GM15510 (cell line): ENCODE data around the gene COL4A3.

Source experiments
- POLR2A ChIP-seq: IDR thresholded peaks from 3 replicates; pipeline ENCODE4 v1.6.1; 2011; ENCODE audit warnings: borderline replicate concordance; ENCODE audit not compliant: insufficient read length; ENCODE audit errors: extremely low read depth

COL4A3 gene

DNA sequence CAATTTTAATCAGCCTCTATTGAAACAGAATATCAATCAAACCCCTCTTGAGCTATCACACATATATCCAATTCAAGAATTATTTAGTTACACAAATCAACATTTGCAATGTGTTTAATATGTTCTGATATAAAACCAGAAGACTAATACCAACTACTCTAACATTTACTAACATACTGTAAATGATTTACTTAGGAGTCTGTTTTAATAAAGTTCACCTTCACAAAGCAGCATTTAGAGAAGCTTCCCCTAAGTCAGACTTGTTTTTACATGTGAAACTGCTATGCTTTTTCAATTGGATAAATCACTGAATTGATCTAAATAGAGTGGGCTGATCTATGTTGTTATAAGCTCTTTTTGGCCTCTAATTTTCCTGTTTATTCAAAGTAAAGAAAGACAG is 18.3 kb downstream of the COL4A3 start:
- TF ChIP-seq POLR2A = no peak

DNA sequence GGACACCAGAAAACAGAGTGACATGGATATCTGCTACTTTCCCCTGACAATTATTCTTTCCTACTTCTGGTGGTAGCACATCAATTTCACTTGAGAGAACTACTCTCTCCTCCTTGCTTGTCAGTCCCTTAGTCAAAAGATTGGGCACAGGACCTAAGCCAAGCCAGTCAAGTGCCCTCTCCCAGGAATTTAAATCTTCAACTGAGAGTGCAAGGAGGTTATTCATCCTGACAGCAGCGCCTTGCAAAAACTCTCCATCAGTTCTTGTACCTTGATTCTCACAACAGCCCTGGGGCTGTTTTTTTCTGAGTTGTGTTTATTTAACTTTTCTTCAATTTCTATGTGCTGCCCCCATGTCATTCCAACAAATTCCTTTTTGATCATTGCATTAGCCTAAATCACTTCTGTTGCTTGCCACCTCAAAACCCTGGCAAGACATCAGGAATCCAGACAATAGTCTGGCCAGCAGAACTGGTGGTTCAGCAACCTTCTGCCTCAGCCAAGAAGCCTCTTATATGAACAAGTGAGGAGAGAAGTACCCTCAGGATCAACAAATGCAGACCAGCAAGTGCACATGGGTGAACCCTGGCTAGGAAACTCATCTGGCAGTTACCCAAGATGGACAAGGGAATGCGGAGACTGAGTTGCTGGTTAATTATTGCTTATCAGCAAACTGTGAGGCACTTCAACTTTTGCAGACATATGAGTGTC is 19.4 kb downstream of the COL4A3 start:
- no peak for TF ChIP-seq POLR2A

DNA sequence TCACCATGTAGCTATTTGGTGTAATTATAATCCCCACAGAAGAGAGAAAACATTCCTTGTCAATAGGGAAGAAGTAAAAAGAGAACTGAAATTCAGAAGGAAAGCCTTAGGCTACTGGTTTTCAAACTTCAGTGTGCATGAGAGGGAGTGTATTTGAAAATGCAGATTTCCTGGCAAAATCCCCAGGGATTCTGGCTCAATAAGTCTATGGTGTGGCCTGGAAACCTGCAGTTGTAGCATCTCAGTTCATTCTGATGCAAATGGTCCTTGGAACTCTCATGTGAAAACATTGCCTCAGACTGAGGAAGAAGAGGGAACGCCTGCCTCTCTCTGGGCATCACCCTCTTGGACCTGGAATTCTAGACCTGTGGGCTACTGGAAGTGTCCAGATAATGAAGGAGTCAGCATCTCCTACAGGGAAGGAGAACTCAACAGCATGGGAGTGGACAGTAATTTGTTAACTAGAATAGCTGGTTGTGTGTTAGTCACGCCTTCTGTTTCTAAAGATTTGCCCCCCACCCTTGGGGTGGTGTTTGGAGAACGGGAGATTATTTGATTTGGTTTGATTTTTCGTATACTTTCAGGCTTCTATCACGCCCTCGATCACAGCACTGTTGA is 21.3 kb downstream of the COL4A3 start:
- no peak for TF ChIP-seq POLR2A

DNA sequence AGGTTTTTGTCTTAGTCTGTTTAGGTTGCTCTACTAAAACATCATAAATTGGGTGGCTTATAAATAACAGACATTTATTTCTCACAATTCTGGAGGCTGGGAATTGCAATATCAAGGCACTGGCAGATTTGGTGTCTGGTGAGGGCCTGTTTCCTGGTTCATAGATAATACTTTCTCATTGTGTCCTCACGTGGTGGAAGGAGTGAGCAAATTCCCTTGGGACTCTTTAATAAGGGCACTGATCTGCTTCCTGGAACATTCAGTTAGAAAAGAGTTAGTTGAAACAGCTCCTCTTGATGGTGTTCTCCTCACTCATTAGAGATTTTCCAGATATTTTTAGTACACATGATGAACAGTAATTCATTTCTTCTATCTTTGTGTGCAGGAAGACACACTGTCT is 22.3 kb downstream of the COL4A3 start:
- no peak for TF ChIP-seq POLR2A

DNA sequence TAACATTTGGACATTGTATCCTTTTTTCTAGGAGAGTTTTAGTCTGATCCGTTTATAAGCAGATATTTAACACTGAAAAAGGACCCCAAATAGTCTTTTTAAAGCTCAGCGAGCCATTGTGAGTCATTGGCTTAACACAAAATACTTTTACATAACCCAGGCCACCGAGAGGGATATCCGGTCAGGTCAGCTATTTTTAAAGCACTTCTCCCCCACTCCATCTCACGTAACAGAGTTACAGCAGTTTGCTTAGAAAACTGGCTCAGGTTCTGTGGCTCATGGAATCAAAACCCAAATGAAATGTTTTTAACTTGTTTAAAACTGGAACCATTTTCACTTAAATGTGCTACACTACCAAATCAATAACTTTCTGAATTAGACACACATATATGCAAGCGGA is 23.9 kb downstream of the COL4A3 start:
- TF ChIP-seq POLR2A = no peak

DNA sequence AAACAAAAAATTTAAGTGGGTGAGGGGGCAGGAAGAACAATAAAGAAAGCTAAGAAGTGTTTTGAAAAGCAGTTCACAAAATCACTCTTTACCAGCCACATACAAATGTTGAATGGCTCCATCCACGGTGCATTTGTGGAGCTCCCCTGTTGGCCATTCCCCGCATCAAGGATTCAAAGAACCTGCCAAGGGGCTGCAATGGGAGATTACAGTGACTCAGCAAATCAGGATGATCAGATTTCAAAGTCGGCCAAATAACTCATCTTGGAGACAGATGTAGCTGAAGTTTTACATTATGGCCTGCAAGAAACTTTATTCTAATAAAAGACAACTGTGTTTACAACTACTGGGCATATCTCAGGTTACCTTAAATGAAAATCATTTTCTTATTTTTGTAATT is 26.9 kb downstream of the COL4A3 start:
- no peak for TF ChIP-seq POLR2A

DNA sequence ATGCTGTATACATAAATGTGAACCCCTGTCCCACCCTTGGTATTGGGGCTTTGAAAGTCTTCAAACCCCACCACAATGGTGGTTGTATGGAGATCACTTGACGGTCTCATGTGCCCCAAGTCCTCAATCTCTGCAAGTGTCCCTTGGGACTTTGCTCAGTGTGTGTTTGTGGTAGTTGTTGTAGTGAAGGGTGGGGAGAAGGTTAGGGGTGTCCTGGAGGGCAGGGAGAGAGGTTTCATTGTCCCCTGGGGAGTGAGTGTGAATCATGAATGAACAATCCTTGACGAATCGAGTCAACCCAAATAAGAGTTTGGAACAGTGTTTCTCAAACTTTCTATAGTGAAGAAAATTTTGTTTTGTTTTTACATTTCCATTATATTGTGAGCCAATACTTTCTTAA is 28.1 kb downstream of the COL4A3 start:
- TF ChIP-seq POLR2A = no peak

DNA sequence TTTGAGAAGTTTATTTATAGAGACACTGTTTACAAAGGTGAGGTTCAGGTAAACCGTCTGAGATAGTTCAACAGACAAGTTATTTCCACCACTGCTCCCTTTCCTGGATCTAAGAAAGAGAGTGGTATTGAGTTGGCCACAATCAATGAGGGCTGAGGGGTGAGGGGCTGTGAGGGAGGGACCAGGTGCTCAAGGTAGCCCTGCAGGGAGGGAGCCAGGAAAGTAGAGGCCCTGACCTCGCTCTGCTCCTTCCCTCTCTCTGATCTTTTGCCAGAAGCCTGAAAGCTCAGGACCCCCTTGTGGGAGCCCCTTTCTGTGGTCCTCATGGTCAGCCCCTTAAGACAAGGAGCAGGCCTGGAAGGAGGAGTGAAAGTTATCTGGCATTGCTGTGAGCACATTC is 29.8 kb downstream of the COL4A3 start:
- no peak for TF ChIP-seq POLR2A

DNA sequence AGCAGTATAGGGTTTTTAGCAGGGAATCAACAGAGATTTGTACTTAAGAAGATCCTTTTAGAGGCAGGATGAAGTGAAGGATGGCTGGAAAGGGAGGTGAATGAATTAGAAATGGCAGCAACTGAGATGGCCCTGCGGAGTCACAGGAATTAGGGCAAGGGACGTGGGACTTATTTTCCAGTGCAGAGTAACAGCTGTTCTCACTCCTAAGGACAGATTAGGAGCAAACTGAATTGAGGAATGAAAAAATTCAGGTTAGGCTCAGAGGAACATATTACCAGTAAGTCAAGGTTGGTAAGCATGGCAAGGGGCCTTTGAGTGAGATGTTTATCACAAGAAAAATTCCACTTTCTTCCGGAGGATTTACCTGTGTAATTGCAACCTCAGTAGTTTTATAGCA is 34.4 kb downstream of the COL4A3 start:
- TF ChIP-seq POLR2A = no peak

DNA sequence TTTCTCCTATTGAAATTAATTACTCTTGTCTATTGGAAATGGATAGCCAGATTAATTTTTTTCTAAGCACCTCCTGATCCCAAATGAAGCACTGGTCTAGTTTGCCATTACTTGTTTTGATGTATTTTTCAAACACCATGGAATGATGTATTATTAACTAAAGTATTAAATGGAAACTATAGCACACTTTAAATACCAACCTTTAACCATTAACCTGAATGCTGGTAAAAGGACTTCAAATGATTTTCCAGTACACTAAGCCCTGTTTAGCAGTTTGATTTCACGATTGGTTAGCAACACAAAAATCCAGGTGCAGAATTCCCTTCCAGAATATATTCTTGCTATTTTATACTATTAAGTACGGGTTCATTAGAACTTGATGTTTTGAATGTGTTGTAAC is 37.3 kb downstream of the COL4A3 start:
- no peak for TF ChIP-seq POLR2A

DNA sequence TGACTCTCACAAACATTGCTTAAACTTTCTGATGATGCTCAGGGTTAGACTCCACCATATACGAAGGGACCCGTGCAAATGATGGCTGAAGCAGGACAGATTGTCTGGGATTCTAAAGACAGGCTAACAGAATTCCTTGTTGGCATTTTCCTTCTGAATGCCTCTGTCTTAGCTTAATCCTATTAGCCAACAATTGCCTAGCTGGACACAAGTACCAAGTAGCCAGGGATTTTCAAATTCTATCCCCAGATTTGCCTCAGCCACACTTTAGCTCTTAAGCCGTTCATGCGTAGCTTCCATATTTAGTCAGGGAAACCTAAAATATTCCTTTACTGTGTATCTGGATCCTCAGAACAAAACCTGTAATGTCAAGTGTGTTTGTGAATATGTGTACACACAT is 40.0 kb downstream of the COL4A3 start:
- TF ChIP-seq POLR2A = no peak

DNA sequence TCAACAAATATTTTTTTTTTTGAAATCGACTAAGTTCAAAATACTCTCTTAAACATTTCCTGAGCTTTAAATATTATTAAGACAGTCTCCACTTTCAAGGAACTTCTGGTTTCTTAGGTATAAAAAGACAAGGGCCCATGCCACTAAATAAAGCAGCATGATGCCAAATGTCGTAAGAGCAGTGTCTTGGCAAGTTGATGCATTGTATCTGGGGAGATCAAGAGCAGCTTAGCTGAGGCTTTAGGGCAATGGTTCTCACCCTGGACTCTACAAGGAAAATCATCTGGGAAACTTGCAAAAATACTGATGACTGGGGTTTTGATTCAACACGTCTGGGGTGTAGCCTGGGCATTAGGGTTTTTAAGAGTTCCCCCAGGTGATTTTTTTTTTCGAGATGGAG is 41.3 kb downstream of the COL4A3 start:
- no peak for TF ChIP-seq POLR2A

DNA sequence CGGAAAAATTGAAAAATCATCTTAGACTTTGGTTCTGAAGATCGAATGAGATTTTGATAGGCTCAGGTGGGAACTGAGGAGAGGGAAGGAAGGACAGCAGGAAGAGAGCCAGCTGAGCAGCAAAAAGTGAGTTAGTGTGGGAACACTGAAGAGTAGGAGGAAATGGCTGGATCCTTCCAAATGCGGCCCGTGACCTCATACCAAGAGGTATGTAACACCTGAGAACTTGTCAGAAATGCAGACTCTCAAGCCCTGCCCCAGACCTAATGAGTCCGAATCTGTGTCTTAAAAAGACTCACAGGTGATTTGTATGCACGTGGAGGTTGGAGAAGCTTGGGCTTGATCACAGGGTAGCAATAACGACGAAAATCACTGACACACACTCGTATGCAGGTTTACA is 42.0 kb downstream of the COL4A3 start:
- TF ChIP-seq POLR2A = no peak

DNA sequence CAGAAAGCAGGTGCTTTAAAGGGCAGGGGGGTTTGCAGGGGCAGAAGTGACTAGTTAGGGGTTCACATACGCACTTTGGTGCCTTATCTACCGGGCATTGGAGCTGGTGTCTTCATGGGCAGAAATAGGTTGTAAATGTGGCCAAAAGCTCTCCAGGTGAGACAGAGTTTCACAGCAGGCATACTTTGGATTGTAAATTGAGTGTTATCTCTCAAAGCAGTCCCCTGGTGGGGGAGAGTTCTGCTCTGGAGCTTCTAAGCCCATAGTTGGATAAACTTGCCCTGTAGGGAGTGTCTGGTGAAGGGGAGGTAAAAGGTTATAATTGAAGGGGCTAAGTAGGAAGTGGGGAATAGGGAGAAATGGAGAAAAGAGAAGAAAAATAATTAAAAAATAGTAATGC is 43.1 kb downstream of the COL4A3 start:
- TF ChIP-seq POLR2A = no peak

DNA sequence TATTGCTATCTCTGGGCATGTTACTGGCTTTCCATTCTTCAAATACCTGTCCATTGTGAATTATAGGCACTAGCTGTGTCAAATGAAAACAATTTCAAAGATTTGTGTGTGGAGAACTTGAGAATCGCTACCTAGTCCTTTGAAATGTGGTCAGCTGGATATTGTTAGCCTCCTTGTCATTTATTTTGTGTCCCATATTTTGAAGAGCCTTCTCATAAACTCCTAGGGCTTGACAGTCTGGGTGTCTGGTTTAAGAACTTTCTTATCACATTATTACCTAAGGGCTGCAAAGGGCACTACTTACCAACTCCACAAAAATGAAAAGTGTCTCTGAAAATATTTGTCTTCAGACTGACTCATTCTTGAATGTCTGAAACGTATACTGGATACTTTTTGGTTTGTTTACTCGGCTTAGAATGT is 50.2 kb downstream of the COL4A3 start:
- TF ChIP-seq POLR2A = no peak

DNA sequence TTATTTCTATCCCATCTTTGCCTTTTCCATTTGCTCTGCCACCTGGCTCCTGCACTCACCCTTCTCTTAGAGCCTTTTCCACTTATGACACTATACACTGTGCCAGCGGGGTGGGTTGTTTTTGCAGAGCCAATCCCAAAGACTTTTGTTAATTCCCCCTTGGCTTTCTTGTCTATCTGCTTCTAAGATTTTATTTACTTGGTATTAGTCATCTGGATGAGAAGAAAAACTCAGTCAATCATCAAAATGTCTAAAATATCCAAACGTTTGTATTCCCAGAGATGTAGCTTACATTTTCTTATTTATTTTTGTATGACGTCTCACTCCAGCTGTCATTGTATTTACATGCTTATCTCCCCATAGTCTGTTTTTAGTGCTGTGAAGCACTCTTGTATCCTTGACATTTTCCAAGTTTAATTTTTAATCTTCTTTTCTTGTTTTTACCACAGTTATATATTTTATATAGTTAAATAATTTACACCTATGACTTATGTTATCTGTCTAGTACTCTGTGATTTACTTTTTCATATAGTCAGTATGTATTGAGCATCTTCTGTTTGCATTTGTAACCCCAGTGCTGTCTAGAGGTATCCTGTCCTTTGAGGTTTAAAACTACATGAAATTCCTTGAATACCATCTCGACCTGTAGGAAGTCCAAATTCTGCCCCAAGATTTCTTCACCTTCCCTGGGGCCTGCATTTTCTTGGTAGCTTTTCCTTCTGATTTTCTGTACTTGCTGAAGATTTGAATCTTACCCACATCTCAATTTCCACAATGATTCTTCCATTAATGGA is 55.1 kb downstream of the COL4A3 start:
- TF ChIP-seq POLR2A = no peak
